ENCODE measurements around the gene PJA2.

The PJA2 gene

GRCh38 chr5:109409844-109410388, at the start of gene PJA2:
TSS of gene PJA2 (minus strand) at chr5:109409974. CDS start at chr5:109383433, 26,541 bp downstream.
- TF ChIP-seq CTCF (IDR thresholded peaks at IDR 0.05; ENCODE audit: low read length) (0 out of 2 replicates have a peak, but pooled peaks have one; percentile 6), EZH2 (optimal IDR thresholded peaks at IDR 0.05; ENCODE audit: low read depth, low read length) (no peak)
- Histone ChIP-seq H3K4me1 (ENCODE audit: low read length) (peaks cover 25% of the 10 kb centered on the region), H3K9me3 (replicated peaks; ENCODE audit: insufficient read depth, low read length) (no peaks in the 10 kb centered on the region), H3F3A (ENCODE audit: insufficient read depth, low read length) (peaks cover 21% of the 10 kb centered on the region), H3K4me3 (ENCODE audit: low read length) (peak within 1 kb of the TSS; percentile 56), H3K27me3 (replicated peaks; ENCODE audit: insufficient read depth, low read length) (no peaks in the 10 kb centered on the region), H3K36me3 (replicated peaks; ENCODE audit: insufficient read depth, low read length) (no peaks in the 10 kb centered on the region), H3K79me2 (ENCODE audit: low read length) (peaks cover 39% of the 10 kb centered on the region), H4K20me1 (ENCODE audit: insufficient read depth, low read length) (peaks cover 3% of the 10 kb centered on the region; the same call in 1 of the 2 replicates), H3K9me2 (replicated peaks; ENCODE audit: insufficient read depth, low read length) (no peaks in the 10 kb centered on the region), H3K27ac (ENCODE audit: low read length) (peak within 1 kb of the TSS; percentile 97), H3K9ac (ENCODE audit: low read length) (peak within 1 kb of the TSS; percentile 92), H2AFZ (ENCODE audit: low read length) (peak within 1 kb of the TSS; percentile 75), H3K4me2 (ENCODE audit: low read depth, low read length) (peak within 1 kb of the TSS; percentile 78)
- peak; percentile 97 for DNase-seq

GRCh38 chr5:109455598-109456096, 45.9 kb upstream of the PJA2 start:
- Histone ChIP-seq H2AFZ (ENCODE audit: low read length) (no peak overlapping the region), H3K79me2 (ENCODE audit: low read length) (no peaks in the 10 kb centered on the region), H3K9ac (ENCODE audit: low read length) (no peak overlapping the region), H3K27me3 (replicated peaks; ENCODE audit: insufficient read depth, low read length) (no peaks in the 10 kb centered on the region), H4K20me1 (ENCODE audit: insufficient read depth, low read length) (no peaks in the 10 kb centered on the region), H3K27ac (ENCODE audit: low read length) (no peak overlapping the region), H3K9me2 (replicated peaks; ENCODE audit: insufficient read depth, low read length) (no peaks in the 10 kb centered on the region), H3K4me3 (ENCODE audit: low read length) (no peak overlapping the region), H3K4me2 (ENCODE audit: low read depth, low read length) (no peak overlapping the region), H3K4me1 (ENCODE audit: low read length) (no peaks in the 10 kb centered on the region), H3K9me3 (replicated peaks; ENCODE audit: insufficient read depth, low read length) (no peaks in the 10 kb centered on the region), H3K36me3 (replicated peaks; ENCODE audit: insufficient read depth, low read length) (no peaks in the 10 kb centered on the region), H3F3A (ENCODE audit: insufficient read depth, low read length) (no peaks in the 10 kb centered on the region)
- no peak for DNase-seq
- TF ChIP-seq EZH2 (optimal IDR thresholded peaks at IDR 0.05; ENCODE audit: low read depth, low read length) (no peak), CTCF (IDR thresholded peaks at IDR 0.05; ENCODE audit: low read length) (no peak), EZH2phosphoT487 (IDR thresholded peaks at IDR 0.05; ENCODE audit: low read length) (no peak)

- TF ChIP-seq EZH2phosphoT487 (IDR thresholded peaks at IDR 0.05; ENCODE audit: low read length) (no peak), CTCF (IDR thresholded peaks at IDR 0.05; ENCODE audit: low read length) (no peak), EZH2 (optimal IDR thresholded peaks at IDR 0.05; ENCODE audit: low read depth, low read length) (no peak)
- Histone ChIP-seq H3K4me3 (ENCODE audit: low read length) (no peak overlapping the region), H2AFZ (ENCODE audit: low read length) (no peak overlapping the region), H3K27me3 (replicated peaks; ENCODE audit: insufficient read depth, low read length) (no peaks in the 10 kb centered on the region), H3F3A (ENCODE audit: insufficient read depth, low read length) (no peaks in the 10 kb centered on the region), H3K9ac (ENCODE audit: low read length) (no peak overlapping the region), H4K20me1 (ENCODE audit: insufficient read depth, low read length) (no peaks in the 10 kb centered on the region), H3K4me1 (ENCODE audit: low read length) (no peaks in the 10 kb centered on the region), H3K79me2 (ENCODE audit: low read length) (no peaks in the 10 kb centered on the region), H3K4me2 (ENCODE audit: low read depth, low read length) (no peak overlapping the region), H3K36me3 (replicated peaks; ENCODE audit: insufficient read depth, low read length) (no peaks in the 10 kb centered on the region), H3K27ac (ENCODE audit: low read length) (no peak overlapping the region), H3K9me2 (replicated peaks; ENCODE audit: insufficient read depth, low read length) (no peaks in the 10 kb centered on the region), H3K9me3 (replicated peaks; ENCODE audit: insufficient read depth, low read length) (no peaks in the 10 kb centered on the region)
- no peak for DNase-seq
These were observed 45.1 kb upstream of the PJA2 start for GRCh38 chr5:109454731-109455505.

Measured in MM.1S (cell line).